Measurements from ENCODE around the gene AMBRA1.

Gene AMBRA1

DNA sequence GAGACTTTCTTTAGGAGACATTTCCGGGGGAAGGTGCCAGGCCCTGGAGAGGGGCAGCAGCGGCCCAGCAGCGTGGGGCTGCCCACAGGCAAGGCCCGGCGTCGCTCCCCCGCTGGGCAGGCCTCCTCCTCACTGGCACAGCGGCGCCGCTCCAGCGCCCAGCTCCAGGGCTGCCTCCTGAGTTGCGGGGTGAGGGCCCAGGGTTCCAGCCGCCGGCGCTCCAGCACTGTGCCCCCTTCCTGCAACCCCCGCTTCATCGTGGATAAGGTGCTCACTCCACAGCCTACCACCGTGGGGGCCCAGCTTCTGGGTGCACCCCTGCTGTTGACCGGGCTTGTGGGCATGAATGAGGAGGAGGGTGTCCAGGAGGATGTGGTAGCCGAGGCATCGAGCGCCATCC, 227.6 kb downstream of the AMBRA1 start:
- Histone ChIP-seq H3K27me3 (ENCODE audit: control insufficient read depth, insufficient read depth, low read length) (no peaks in the 10 kb centered on the region), H3K4me3 (ENCODE audit: low read length) (no peak overlapping the region), H3K4me1 (ENCODE audit: control insufficient read depth, insufficient read depth, low read length) (peaks cover 9% of the 10 kb centered on the region), H3K9me3 (ENCODE audit: control insufficient read depth, insufficient read depth, low read length) (no peaks in the 10 kb centered on the region), H3K27ac (ENCODE audit: low read length) (no peak overlapping the region), H3K36me3 (ENCODE audit: control insufficient read depth, insufficient read depth, low read length) (peaks cover 18% of the 10 kb centered on the region; the same call in 1 of the 2 replicates)
- WGBS (ENCODE audit: insufficient coverage, insufficient read length), result no CpG with 5 or more reads among the region's 22 CpGs
- DNase-seq (ENCODE audit: low read depth, low spot score), result no peak

DNA sequence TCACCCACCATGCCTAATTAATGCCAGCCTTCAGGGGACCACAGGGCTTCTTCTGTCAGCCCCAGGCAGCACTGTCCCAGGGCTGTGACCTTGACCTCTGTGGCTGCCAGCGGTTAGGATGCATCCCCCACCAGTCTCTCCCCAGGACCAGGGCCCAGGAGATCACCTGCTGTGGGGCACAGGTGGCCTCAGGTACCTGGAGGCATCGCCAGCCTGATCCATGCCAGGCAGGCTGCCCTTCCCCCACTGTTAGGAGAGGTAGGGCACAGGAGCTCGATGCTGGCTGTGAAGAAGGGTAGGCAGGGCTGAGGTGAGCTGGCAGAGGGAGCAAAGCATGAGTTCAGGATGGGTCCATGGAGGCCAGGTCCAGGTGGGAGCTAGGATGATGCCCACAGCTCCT, 229.0 kb downstream of the AMBRA1 start:
- peaks cover 8% of the 10 kb centered on the region for H3K4me1 ChIP-seq (ENCODE audit: control insufficient read depth, insufficient read depth, low read length)
- H3K27me3 ChIP-seq (ENCODE audit: control insufficient read depth, insufficient read depth, low read length), result no peaks in the 10 kb centered on the region
- peaks cover 9% of the 10 kb centered on the region; the same call in 1 of the 2 replicates for H3K36me3 ChIP-seq (ENCODE audit: control insufficient read depth, insufficient read depth, low read length)
- no peak overlapping the region; the same call in 1 of the 2 replicates for H3K4me3 ChIP-seq (ENCODE audit: low read length)
- H3K27ac ChIP-seq (ENCODE audit: low read length), result no peak overlapping the region
- no CpG with 5 or more reads among the region's 3 CpGs for WGBS (ENCODE audit: insufficient coverage, insufficient read length)
- no peak for DNase-seq (ENCODE audit: low read depth, low spot score)
- H3K9me3 ChIP-seq (ENCODE audit: control insufficient read depth, insufficient read depth, low read length), result no peaks in the 10 kb centered on the region

DNA sequence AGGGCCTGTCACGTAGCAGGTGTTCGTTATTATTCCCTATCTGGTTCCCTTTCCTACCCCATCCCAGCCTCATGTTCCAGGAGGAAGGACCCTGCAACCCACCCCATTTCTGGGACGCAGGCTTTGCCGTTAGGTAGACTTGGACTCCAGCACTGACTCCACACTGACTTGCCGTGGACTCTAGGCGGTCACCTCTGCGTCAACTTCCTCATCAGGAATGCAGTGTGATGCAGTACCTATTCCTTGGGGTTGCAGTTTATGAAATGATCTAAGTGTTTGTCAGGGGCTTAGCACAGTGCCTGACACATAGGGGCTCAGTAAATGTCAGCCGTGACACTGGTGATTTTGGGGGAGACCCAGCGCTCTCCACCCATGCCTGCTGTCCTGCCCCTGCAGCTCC, 229.8 kb downstream of the AMBRA1 start:
- no CpG with 5 or more reads among the region's 9 CpGs for WGBS (ENCODE audit: insufficient coverage, insufficient read length)
- Histone ChIP-seq H3K36me3 (ENCODE audit: control insufficient read depth, insufficient read depth, low read length) (0 out of 2 replicates have a peak, but pooled peaks cover 6% of the 10 kb centered on the region), H3K4me1 (ENCODE audit: control insufficient read depth, insufficient read depth, low read length) (peaks cover 6% of the 10 kb centered on the region), H3K4me3 (ENCODE audit: low read length) (no peak overlapping the region), H3K27me3 (ENCODE audit: control insufficient read depth, insufficient read depth, low read length) (no peaks in the 10 kb centered on the region), H3K27ac (ENCODE audit: low read length) (no peak overlapping the region), H3K9me3 (ENCODE audit: control insufficient read depth, insufficient read depth, low read length) (no peaks in the 10 kb centered on the region)
- no peak for DNase-seq (ENCODE audit: low read depth, low spot score)

- Histone ChIP-seq H3K27me3 (ENCODE audit: control insufficient read depth, insufficient read depth, low read length) (no peaks in the 10 kb centered on the region), H3K4me1 (ENCODE audit: control insufficient read depth, insufficient read depth, low read length) (peaks cover 6% of the 10 kb centered on the region), H3K4me3 (ENCODE audit: low read length) (no peak overlapping the region), H3K36me3 (ENCODE audit: control insufficient read depth, insufficient read depth, low read length) (0 out of 2 replicates have a peak, but pooled peaks cover 6% of the 10 kb centered on the region), H3K9me3 (ENCODE audit: control insufficient read depth, insufficient read depth, low read length) (no peaks in the 10 kb centered on the region), H3K27ac (ENCODE audit: low read length) (no peak overlapping the region)
- no CpG with 5 or more reads among the region's 21 CpGs for WGBS (ENCODE audit: insufficient coverage, insufficient read length)
- DNase-seq (ENCODE audit: low read depth, low spot score), result no peak
Observed at GRCh38 chr11:46363455-46364005, 230.3 kb downstream of the AMBRA1 start.

- no peak for DNase-seq (ENCODE audit: low read depth, low spot score)
Observed at GRCh38 chr11:46363031-46363407, 230.8 kb downstream of the AMBRA1 start.

DNA sequence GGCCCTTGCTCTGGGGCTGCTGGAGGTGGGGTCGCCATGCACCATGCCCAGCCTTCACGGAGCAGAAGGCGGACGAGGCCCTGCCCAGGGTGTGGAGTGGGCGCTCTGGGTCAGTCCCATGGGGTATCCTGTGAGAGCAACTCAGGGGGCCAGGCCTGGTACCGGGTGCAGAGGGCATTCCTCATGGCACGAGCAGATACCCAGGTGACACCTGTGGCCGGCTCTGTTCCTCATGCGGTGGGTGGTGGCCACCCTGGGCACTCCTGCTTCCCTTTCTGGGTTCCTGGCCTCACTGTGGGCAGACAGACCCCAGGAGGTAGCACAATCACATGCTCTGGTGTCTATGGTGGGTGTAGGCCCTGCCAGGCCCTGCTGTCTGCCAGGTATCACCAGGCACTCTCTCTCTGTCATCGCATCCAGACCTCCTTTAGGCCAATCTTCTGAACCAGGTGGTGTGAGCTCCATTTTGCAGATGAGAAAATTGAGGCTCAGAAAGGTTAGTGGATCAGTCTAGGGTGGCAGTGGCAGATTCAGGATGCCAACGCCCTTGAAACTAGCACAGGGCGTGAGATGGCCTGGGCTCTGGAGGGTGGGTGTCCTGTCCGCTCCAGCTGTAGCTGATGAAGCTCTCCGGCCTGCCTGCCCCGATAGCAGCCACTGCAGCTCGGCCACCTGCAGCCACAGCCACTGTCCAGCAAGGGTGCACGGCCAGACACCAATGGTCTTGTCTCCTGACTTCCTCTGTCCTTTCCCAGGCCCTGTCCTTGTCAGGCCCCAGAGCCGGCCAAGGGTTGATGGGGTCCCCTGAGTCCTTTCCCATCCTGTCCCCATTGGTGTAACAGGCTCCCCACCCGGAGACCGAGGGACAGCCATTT, 231.4 kb downstream of the AMBRA1 start:
- no peak for DNase-seq (ENCODE audit: low read depth, low spot score)
- WGBS (ENCODE audit: insufficient coverage, insufficient read length), result no CpG with 5 or more reads among the region's 20 CpGs
- no peaks in the 10 kb centered on the region for H3K36me3 ChIP-seq (ENCODE audit: control insufficient read depth, insufficient read depth, low read length)
- H3K9me3 ChIP-seq (ENCODE audit: control insufficient read depth, insufficient read depth, low read length), result no peaks in the 10 kb centered on the region
- H3K27me3 ChIP-seq (ENCODE audit: control insufficient read depth, insufficient read depth, low read length), result no peaks in the 10 kb centered on the region
- H3K4me3 ChIP-seq (ENCODE audit: low read length), result no peak overlapping the region; the same call in 1 of the 2 replicates
- no peak overlapping the region for H3K27ac ChIP-seq (ENCODE audit: low read length)
- H3K4me1 ChIP-seq (ENCODE audit: control insufficient read depth, insufficient read depth, low read length), result peaks cover 8% of the 10 kb centered on the region

More at GRCh38 chr11:46363031-46363407, 230.8 kb downstream of the AMBRA1 start:
- no peaks in the 10 kb centered on the region for H3K27me3 ChIP-seq (ENCODE audit: control insufficient read depth, insufficient read depth, low read length)
- H3K36me3 ChIP-seq (ENCODE audit: control insufficient read depth, insufficient read depth, low read length), result 0 out of 2 replicates have a peak, but pooled peaks cover 3% of the 10 kb centered on the region
- H3K27ac ChIP-seq (ENCODE audit: low read length), result no peak overlapping the region
- peaks cover 6% of the 10 kb centered on the region for H3K4me1 ChIP-seq (ENCODE audit: control insufficient read depth, insufficient read depth, low read length)
- no CpG with 5 or more reads among the region's 9 CpGs for WGBS (ENCODE audit: insufficient coverage, insufficient read length)
- no peak overlapping the region; the same call in 1 of the 2 replicates for H3K4me3 ChIP-seq (ENCODE audit: low read length)
- H3K9me3 ChIP-seq (ENCODE audit: control insufficient read depth, insufficient read depth, low read length), result no peaks in the 10 kb centered on the region

DNA sequence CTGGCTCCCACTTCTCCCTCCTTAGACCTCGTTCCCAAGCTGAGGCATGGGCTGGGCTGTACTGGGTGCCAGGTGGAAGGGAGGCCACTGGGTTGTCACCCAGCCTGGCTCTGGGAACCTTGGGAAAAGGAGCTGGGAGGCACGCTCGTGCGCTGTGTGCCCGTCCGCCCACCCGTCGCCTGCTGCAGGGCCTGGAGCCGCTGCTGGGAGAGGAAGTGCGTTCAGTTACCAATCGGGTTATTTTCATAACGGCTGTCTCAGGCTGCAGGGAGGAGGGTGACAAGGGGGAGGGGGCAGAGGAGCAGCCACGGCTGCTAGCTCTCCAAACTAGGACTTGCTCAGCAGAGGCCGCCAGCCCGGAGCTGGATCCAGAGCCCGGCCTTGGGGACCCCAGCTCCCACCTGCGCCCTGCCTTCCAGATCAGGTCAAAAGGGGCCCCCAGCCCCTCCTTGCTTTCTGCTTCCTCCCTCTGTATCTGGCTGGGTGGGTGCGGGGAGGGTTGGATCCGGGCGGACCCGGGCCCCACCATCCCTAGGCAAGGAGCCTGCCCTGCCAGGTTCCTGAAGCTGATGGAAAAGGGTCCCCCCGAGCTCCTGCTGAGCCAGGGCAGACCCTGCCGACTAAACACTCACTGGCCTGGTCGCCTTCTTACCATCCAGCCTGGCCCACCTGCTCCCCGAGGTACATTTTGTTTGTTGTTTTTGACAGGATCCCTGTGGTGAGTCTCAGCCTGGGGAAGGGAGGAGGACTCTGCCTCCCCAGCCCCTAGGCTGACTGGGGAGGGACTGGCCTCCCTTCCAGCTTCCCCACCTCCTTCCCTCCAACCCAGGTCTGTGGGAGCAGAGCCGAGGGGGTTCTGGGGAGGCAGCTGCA, 232.3 kb downstream of the AMBRA1 start:
- Histone ChIP-seq H3K9me3 (ENCODE audit: control insufficient read depth, insufficient read depth, low read length) (no peaks in the 10 kb centered on the region), H3K27me3 (ENCODE audit: control insufficient read depth, insufficient read depth, low read length) (no peaks in the 10 kb centered on the region), H3K4me3 (ENCODE audit: low read length) (no peak overlapping the region), H3K27ac (ENCODE audit: low read length) (no peak overlapping the region), H3K4me1 (ENCODE audit: control insufficient read depth, insufficient read depth, low read length) (peaks cover 10% of the 10 kb centered on the region), H3K36me3 (ENCODE audit: control insufficient read depth, insufficient read depth, low read length) (no peaks in the 10 kb centered on the region)
- DNase-seq (ENCODE audit: low read depth, low spot score), result no peak
- no CpG with 5 or more reads among the region's 26 CpGs for WGBS (ENCODE audit: insufficient coverage, insufficient read length)

DNA sequence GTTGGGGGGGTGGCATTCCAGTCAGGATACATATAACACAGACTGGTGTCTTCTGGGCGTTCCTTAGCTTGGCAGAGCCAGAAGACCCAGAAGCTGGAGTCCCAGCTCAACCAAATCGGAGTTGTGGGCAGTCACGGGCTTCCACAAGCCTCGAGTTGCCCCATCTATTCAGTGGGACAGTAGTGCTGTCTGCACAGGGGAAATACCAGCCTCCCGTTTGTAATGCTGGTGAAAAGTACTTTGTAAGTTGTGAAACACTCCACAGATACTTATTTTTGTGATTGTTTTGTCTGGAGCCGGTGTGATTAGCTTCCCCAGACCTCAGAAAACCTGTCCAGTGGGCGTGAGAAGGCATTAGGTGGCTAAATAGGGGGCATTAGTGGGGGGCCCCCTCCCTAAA, 232.9 kb downstream of the AMBRA1 start:
- no CpG with 5 or more reads among the region's 7 CpGs for WGBS (ENCODE audit: insufficient coverage, insufficient read length)
- Histone ChIP-seq H3K27me3 (ENCODE audit: control insufficient read depth, insufficient read depth, low read length) (no peaks in the 10 kb centered on the region), H3K4me3 (ENCODE audit: low read length) (no peak overlapping the region), H3K4me1 (ENCODE audit: control insufficient read depth, insufficient read depth, low read length) (peaks cover 10% of the 10 kb centered on the region), H3K27ac (ENCODE audit: low read length) (no peak overlapping the region), H3K9me3 (ENCODE audit: control insufficient read depth, insufficient read depth, low read length) (no peaks in the 10 kb centered on the region), H3K36me3 (ENCODE audit: control insufficient read depth, insufficient read depth, low read length) (no peaks in the 10 kb centered on the region)
- DNase-seq (ENCODE audit: low read depth, low spot score), result no peak

DNA sequence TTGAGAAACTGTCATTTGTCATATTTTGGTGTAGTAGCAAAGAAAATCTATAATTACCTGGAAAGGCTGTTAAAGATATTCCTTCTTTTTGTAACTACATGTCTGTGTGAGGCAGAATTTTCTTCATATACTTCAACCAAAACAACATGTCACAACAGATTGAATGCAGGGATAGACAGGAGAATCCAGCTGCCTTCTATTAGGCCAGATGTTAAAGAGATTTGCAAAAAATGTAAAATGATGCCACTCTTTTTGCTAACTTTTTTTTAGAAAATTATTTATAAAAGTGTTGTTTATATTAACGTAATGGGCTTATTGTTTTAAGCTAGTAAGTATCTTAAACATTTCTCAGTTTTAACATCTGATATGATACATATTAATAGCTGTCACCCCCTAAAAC, 233.9 kb downstream of the AMBRA1 start:
- H3K9me3 ChIP-seq (ENCODE audit: control insufficient read depth, insufficient read depth, low read length), result no peaks in the 10 kb centered on the region
- H3K36me3 ChIP-seq (ENCODE audit: control insufficient read depth, insufficient read depth, low read length), result no peaks in the 10 kb centered on the region
- no peak for DNase-seq (ENCODE audit: low read depth, low spot score)
- H3K27me3 ChIP-seq (ENCODE audit: control insufficient read depth, insufficient read depth, low read length), result no peaks in the 10 kb centered on the region
- WGBS (ENCODE audit: insufficient coverage, insufficient read length), result no CpG with 5 or more reads among the region's 1 CpG
- H3K4me3 ChIP-seq (ENCODE audit: low read length), result no peak overlapping the region
- peaks cover 10% of the 10 kb centered on the region for H3K4me1 ChIP-seq (ENCODE audit: control insufficient read depth, insufficient read depth, low read length)
- no peak overlapping the region for H3K27ac ChIP-seq (ENCODE audit: low read length)

DNA sequence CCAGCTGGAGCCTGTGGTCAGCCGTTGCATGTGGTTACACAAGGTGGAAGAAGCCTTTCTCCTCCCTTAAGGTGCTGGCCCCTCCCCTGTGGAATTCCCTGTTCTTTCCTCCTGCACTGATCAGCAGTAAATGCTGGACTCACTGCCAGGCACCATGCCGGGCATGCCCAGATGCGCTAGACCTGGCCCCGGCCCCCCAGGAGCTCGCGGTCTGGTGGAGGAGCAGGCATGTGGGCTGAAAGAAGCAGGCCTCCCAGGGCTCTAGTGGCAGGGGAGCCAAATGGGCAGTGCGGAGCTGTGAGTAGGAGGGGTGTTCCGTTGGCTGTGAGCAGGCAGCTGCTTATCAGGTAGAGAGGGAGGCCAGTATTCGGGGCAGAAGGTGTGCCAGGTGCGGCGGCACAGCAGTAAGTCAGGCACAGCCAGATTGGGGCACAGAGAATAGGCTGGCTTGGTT, 236.3 kb downstream of the AMBRA1 start:
- WGBS (ENCODE audit: insufficient coverage, insufficient read length), result no CpG with 5 or more reads among the region's 11 CpGs

More for the DNA sequence above, 236.3 kb downstream of the AMBRA1 start:
- no peak overlapping the region for H3K4me3 ChIP-seq (ENCODE audit: low read length)
- DNase-seq (ENCODE audit: low read depth, low spot score), result no peak
- no peaks in the 10 kb centered on the region for H3K36me3 ChIP-seq (ENCODE audit: control insufficient read depth, insufficient read depth, low read length)
- H3K4me1 ChIP-seq (ENCODE audit: control insufficient read depth, insufficient read depth, low read length), result peaks cover 10% of the 10 kb centered on the region
- no peaks in the 10 kb centered on the region for H3K9me3 ChIP-seq (ENCODE audit: control insufficient read depth, insufficient read depth, low read length)
- H3K27ac ChIP-seq (ENCODE audit: low read length), result no peak overlapping the region
- H3K27me3 ChIP-seq (ENCODE audit: control insufficient read depth, insufficient read depth, low read length), result no peaks in the 10 kb centered on the region

Measured in iPS DF 6.9 (cell line).